Glutamatergic neuron (in vitro differentiated cells): ENCODE data around the gene UBE2H. TPM values are rescaled to one million over a fixed set of nuclear protein-coding genes. Genes with fewer than 3 reads are reported as not detected.

Experiments used
- DNase-seq: peaks from one replicate; pipeline ENCODE4 v3.0.0; 2022
- H3K27ac Mint-ChIP-seq: one replicate; pipeline ENCODE4 v1.8.0; 2020; ENCODE audit warnings: mild to moderate bottlenecking, mixed read lengths, inconsistent platforms; ENCODE audit not compliant: unreplicated experiment
- H3K27me3 Mint-ChIP-seq: one replicate; pipeline ENCODE4 v1.8.0; 2020; ENCODE audit warnings: mild to moderate bottlenecking, moderate library complexity, mixed read lengths, inconsistent platforms; ENCODE audit not compliant: unreplicated experiment
- H3K36me3 Mint-ChIP-seq: one replicate; pipeline ENCODE4 v1.8.0; 2020; ENCODE audit warnings: mild to moderate bottlenecking, mixed read lengths, inconsistent platforms; ENCODE audit not compliant: unreplicated experiment
- H3K4me1 Mint-ChIP-seq: one replicate; pipeline ENCODE4 v1.8.0; 2020; ENCODE audit warnings: mild to moderate bottlenecking, low read depth, mixed read lengths, inconsistent platforms; ENCODE audit not compliant: unreplicated experiment
- H3K4me3 Mint-ChIP-seq: one replicate; pipeline ENCODE4 v1.8.0; 2020; ENCODE audit warnings: mild to moderate bottlenecking, mixed read lengths, inconsistent platforms; ENCODE audit not compliant: unreplicated experiment
- H3K9me3 Mint-ChIP-seq: one replicate; pipeline ENCODE4 v1.8.0; 2020; ENCODE audit warnings: mild to moderate bottlenecking, moderate library complexity, mixed read lengths, inconsistent platforms; ENCODE audit not compliant: unreplicated experiment
- total RNA-seq: library from RNA; stranded (reverse); fragmentation: NEBNext Ultra II Directional; extraction: Animal tissue kit (Norgen Biotek cat#: 25700); gene quantifications from one replicate; pipeline ENCODE4 v1.2.1, GENCODE V29; 2021; ENCODE audit not compliant: unreplicated experiment
- TF ChIP-seq, protein P1 (sequence below): fragments of 200-600 bp; sonication (generic); IDR thresholded peaks from one replicate; pipeline ENCODE4 v1.5.0; 2021; ENCODE audit not compliant: partially characterized antibody, unreplicated experiment

The UBE2H gene
- total RNA-seq, 1 donor from 2014 or later = 100 TPM

DNA sequence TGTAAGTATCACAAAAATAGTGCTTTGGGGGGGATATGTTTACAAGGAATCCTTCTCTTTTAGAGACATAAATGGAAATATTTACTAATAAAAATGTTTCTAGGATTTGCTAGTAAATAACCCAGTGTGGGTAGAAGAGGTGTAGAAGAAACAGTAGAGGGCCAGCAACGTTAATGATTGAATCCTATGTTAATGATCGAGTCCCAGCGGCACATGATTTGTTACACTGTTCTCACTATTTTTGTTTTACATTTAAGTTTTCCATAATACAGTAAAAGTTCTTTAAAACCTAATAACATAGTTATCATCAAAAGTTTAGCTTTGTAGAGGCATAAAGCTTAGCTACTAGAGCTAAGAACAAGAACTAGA is 66.0 kb downstream of the UBE2H start:
- TF ChIP-seq, protein P1, sequence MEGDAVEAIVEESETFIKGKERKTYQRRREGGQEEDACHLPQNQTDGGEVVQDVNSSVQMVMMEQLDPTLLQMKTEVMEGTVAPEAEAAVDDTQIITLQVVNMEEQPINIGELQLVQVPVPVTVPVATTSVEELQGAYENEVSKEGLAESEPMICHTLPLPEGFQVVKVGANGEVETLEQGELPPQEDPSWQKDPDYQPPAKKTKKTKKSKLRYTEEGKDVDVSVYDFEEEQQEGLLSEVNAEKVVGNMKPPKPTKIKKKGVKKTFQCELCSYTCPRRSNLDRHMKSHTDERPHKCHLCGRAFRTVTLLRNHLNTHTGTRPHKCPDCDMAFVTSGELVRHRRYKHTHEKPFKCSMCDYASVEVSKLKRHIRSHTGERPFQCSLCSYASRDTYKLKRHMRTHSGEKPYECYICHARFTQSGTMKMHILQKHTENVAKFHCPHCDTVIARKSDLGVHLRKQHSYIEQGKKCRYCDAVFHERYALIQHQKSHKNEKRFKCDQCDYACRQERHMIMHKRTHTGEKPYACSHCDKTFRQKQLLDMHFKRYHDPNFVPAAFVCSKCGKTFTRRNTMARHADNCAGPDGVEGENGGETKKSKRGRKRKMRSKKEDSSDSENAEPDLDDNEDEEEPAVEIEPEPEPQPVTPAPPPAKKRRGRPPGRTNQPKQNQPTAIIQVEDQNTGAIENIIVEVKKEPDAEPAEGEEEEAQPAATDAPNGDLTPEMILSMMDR = no peak
- H3K36me3 Mint-ChIP-seq = no peaks in the 10 kb centered on the region
- H3K4me3 Mint-ChIP-seq = no peak overlapping the region
- H3K4me1 Mint-ChIP-seq = no peaks in the 10 kb centered on the region
- DNase-seq = no peak
- peaks cover 5% of the 10 kb centered on the region for H3K9me3 Mint-ChIP-seq
- peaks cover 2% of the 10 kb centered on the region for H3K27me3 Mint-ChIP-seq
- H3K27ac Mint-ChIP-seq = no peak overlapping the region

DNA sequence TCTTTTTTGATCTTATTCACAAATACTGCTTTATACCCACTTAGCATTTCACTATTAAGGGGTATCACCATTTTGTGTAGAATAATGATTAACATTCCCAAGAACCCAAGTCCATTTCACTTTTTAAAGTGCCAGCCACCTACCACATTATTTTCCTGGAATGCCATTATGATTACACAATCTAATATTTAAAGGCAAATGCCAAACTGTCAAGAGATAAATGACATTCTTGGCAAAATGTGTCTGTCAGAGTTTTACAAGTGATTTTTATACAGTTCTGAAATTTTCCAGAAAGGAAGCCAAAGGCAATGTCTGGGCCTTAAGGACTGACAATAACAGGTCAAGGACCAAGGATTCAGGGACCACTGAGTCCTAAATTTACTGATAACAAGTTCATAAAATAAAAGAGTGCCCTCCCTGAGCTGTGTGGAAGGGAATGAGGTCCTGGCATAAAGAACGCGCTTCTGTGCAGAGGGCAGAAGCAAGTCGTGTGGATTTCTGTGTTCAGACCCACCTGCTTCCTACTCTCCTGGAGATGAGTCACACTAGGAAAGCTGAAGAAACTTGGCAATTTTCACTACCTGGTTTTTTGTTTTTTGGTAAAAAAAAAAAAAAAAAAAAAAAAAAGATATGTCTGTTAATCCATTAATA is 66.5 kb downstream of the UBE2H start:
- TF ChIP-seq, protein P1 = no peak
- no peak overlapping the region for H3K4me3 Mint-ChIP-seq
- H3K9me3 Mint-ChIP-seq = peaks cover 5% of the 10 kb centered on the region
- no peak for DNase-seq
- H3K4me1 Mint-ChIP-seq = no peaks in the 10 kb centered on the region
- peaks cover 2% of the 10 kb centered on the region for H3K27me3 Mint-ChIP-seq
- H3K27ac Mint-ChIP-seq = no peak overlapping the region
- H3K36me3 Mint-ChIP-seq = no peaks in the 10 kb centered on the region

DNA sequence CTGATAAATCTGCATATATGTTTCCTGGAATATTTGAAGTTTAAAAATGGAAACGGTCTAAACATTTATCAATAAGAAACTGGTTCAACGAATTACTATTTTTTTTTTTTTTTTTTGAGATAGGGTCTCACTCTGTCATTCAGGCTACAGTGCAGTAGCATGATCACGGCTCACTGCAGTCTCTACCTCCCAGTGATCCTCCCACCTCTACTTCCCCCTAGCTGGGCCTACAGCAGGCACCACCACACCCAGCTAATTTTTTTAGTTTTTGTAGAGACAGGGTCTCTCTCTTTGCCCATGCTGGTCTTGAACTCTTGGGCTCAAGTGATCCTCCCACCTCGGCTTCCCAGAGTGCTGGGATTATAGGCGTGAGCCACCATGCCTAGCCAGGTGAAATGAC is 68.3 kb downstream of the UBE2H start:
- no peak overlapping the region for H3K27ac Mint-ChIP-seq
- H3K9me3 Mint-ChIP-seq = peaks cover 5% of the 10 kb centered on the region
- TF ChIP-seq, protein P1 = no peak
- H3K4me1 Mint-ChIP-seq = no peaks in the 10 kb centered on the region
- DNase-seq = no peak
- H3K27me3 Mint-ChIP-seq = peaks cover 2% of the 10 kb centered on the region
- H3K36me3 Mint-ChIP-seq = no peaks in the 10 kb centered on the region
- no peak overlapping the region for H3K4me3 Mint-ChIP-seq

DNA sequence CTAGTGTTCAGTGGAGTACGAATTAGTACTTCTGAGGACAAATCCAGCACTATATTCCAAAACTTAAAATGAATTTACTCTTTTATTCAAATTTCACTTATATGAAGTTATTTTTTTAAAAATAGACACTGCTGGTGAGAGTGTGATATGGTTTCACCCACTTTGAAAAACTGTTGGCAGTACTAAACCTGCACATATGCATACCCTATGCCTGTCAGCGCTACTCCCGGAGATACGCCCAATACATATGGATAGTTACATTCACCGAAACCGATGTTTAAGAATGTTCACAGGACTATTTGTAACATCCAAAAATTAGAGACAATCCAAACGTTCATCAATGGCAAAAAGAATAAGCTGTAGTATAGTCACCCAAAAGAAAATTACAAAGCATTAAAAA is 69.6 kb downstream of the UBE2H start:
- H3K36me3 Mint-ChIP-seq = no peaks in the 10 kb centered on the region
- no peak for DNase-seq
- H3K4me3 Mint-ChIP-seq = no peak overlapping the region
- TF ChIP-seq, protein P1 = no peak
- H3K4me1 Mint-ChIP-seq = no peaks in the 10 kb centered on the region
- H3K9me3 Mint-ChIP-seq = peaks cover 2% of the 10 kb centered on the region
- peaks cover 2% of the 10 kb centered on the region for H3K27me3 Mint-ChIP-seq
- H3K27ac Mint-ChIP-seq = no peak overlapping the region

DNA sequence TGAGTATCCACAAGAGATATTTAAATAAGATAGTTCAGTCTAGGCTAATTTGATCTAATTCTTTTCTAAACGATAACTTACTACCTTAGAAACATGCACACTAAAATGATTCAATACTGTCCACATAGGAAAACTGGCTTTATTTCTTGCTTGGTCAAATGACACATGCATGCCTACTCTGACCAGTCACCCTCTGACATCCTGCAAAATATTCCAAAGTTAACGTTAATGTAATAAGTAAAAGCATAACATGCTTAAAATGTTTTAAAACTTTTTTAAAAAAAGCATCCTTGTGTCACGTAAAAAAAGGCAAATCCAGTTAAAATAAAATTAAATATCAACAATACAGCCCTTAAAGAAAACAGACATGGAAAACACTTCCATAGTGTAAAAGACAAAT is 70.2 kb downstream of the UBE2H start:
- H3K27ac Mint-ChIP-seq = no peak overlapping the region
- no peaks in the 10 kb centered on the region for H3K27me3 Mint-ChIP-seq
- no peaks in the 10 kb centered on the region for H3K36me3 Mint-ChIP-seq
- no peaks in the 10 kb centered on the region for H3K4me1 Mint-ChIP-seq
- TF ChIP-seq, protein P1 = no peak
- H3K9me3 Mint-ChIP-seq = peaks cover 2% of the 10 kb centered on the region
- no peak for DNase-seq
- H3K4me3 Mint-ChIP-seq = no peak overlapping the region
